ENCODE measurements around the gene PPP1R13B. TPM values are rescaled to one million over a fixed set of nuclear protein-coding genes. Genes with fewer than 3 reads are reported as not detected.
A peak's percentile ranks its signal among the peaks of the same experiment; 100 is the strongest.
"Not testable (repeated sequence)": the region's sequence is repeated elsewhere in the genome, so short reads cannot be mapped to it uniquely, and the experiment has no call there.

Gene PPP1R13B
- total RNA-seq, 4 donors from 2014 or later, result 12.7 to 25.0 (median 20.6) TPM

DNA sequence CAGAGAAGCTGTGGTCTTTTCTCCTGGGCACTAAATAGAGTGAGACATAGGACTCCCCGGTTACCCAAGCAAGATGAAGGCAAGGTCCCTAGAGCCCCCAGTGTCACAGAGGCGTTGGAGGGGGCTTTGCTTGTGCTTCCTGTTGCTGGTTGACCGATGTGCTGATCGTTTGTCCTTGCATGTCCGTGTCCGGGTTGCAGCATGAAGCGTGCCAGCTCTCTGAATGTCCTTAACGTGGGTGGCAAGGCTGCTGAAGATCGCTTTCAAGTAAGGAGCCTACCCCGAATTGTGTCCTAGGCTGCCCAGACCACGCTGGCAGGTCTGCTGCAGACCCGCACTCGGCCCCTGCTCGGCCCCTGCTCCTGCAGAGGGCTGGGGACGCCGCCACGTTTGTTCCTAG, 155.2 kb downstream of the PPP1R13B start:
- peaks cover 21 to 85% (median 21%) of the 10 kb centered on the region in 3 donors for H3K36me3 ChIP-seq
- WGBS, 2 donors, result 91% methylated on average over 12 to 17 of the region's 17 CpGs
- no peak for DNase-seq

DNA sequence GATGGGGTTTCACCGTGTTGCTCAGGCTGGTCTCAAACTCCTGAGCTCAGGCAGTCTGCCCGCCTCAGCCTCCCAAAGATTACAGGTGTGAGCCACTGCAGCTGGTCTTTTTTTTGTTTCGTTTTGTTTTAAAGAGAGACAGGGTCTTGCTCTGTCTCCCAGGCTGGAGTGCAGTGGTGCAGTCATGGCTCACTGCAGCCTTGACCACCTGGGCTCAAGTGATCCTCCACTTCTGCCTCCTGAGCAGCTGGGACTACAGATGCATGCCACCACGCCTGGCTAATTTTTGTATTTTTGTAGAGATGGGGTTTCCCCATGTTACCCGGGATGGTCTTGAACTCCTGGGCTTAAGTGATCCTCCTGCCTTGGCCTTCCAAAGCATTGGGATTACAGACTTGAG, 155.7 kb downstream of the PPP1R13B start:
- H3K36me3 ChIP-seq, result peaks cover 21 to 89% (median 26%) of the 10 kb centered on the region in 3 donors
- intact Hi-C loops (cut with DNase I), result loop anchor here (10.0 kb wide), 1 partner anchor 117 kb away; no protein-coding TSS in a partner anchor
- not testable (repeated sequence) for H3K27me3 ChIP-seq, H3K4me3 ChIP-seq, DNase-seq, H3K9me3 ChIP-seq
- peak overlapping the region in 1 of 4 donors; percentile 87 for H3K27ac ChIP-seq
- 66 to 79% methylated on average over 2 to 4 of the region's 5 CpGs for WGBS, 2 donors
- H3K4me1 ChIP-seq, result peaks cover 5 to 76% (median 29%) of the 10 kb centered on the region in 3 donors

More for the DNA sequence above, 155.2 kb downstream of the PPP1R13B start:
- intact Hi-C loops (cut with DNase I), result loop anchor here (10.0 kb wide), 1 partner anchor 117 kb away; no protein-coding TSS in a partner anchor
- H3K9me3 ChIP-seq, result no peaks in the 10 kb centered on the region
- H3K27me3 ChIP-seq, result no peaks in the 10 kb centered on the region
- TF ChIP-seq, protein P1, sequence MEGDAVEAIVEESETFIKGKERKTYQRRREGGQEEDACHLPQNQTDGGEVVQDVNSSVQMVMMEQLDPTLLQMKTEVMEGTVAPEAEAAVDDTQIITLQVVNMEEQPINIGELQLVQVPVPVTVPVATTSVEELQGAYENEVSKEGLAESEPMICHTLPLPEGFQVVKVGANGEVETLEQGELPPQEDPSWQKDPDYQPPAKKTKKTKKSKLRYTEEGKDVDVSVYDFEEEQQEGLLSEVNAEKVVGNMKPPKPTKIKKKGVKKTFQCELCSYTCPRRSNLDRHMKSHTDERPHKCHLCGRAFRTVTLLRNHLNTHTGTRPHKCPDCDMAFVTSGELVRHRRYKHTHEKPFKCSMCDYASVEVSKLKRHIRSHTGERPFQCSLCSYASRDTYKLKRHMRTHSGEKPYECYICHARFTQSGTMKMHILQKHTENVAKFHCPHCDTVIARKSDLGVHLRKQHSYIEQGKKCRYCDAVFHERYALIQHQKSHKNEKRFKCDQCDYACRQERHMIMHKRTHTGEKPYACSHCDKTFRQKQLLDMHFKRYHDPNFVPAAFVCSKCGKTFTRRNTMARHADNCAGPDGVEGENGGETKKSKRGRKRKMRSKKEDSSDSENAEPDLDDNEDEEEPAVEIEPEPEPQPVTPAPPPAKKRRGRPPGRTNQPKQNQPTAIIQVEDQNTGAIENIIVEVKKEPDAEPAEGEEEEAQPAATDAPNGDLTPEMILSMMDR (IDR thresholded peaks at IDR 0.05), result no peak
- TF ChIP-seq POLR2A (IDR thresholded peaks at IDR 0.05), result no peak
- peak overlapping the region in 2 of 4 donors; percentile 74 to 87 for H3K27ac ChIP-seq
- H3K4me3 ChIP-seq, result no peak overlapping the region
- H3K4me1 ChIP-seq, result peaks cover 6 to 81% (median 34%) of the 10 kb centered on the region in 3 donors

DNA sequence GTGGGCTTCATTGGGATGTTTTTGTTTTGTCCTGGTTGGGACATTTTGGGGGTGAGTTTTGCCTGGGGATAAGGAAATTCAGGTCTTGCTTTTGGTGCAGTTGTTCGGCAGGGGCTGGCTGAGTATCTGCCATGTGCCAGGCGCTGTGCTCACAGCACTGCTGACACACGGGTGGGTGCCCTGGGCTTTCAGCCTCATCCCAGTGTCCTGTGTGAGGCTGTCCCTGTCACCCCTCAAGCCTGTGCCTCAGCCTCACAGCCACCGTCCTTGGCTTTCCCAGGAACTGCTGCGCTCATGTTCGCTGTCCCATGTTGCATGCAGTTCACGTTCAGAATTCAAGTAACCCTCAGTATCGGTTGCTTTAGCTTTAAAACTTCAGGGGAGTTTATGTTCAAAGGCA, 157.0 kb downstream of the PPP1R13B start:
- 80 to 82% methylated on average over 5 to 7 of the region's 8 CpGs for WGBS, 2 donors
- H3K27me3 ChIP-seq, result no peaks in the 10 kb centered on the region
- peaks cover 5 to 63% (median 18%) of the 10 kb centered on the region in 3 donors for H3K4me1 ChIP-seq
- TF ChIP-seq, protein P1 (IDR thresholded peaks at IDR 0.05), result no peak
- TF ChIP-seq POLR2A (IDR thresholded peaks at IDR 0.05), result no peak
- intact Hi-C loops (cut with DNase I), result loop anchor here (10.0 kb wide), 1 partner anchor 116 kb away; no protein-coding TSS in a partner anchor
- peak overlapping the region in 2 of 4 donors; percentile 39 to 45 for H3K27ac ChIP-seq
- H3K36me3 ChIP-seq, result peaks cover 29 to 97% (median 35%) of the 10 kb centered on the region in 3 donors
- no peaks in the 10 kb centered on the region for H3K9me3 ChIP-seq
- DNase-seq, result no peak
- H3K4me3 ChIP-seq, result no peak overlapping the region

DNA sequence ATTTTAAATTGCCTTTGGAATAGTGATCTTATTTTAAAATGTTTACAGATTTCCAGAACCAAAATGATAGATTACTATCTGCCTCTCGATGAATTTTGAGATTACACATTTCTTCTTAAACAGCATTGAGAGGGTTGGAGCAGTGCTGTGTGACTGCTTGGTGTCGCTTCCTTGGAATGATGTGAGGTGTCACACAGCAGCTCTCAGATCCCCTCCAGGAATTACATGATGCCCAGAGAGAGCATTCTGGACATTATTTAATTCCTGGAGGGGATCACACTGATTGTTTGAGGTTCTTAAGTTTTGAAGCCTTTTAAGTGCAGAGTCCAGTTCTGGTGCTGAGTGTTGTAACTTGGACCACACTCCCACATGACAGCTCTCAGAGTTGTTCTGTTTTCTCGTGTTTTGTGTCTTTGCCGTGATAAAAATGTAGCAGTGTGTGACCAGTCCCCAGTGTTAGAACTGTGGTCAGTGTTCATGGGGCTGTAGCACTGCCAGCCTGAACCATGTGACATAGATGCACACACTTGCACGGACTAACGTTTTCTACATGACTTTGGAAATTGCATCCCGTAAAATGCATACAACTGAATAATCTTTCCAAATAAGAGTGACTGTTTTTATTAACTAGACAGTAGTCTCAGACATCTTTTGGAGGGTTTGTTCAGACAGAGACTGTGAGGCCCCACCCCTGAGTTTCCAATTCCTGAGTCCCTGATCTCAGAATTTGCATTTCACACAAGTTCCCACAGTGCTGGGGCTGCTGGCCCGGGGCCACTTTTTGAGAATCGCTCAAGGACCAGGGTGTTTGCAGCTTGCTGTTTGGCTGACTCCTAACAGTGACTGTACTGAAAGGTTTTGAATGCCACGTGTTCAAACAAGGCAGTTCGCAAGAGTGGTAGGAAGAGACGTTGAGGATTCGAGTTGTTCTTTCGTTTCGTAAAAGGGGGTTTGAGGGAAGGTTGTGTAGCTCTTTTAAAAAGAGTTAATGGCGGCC, 158.2 kb downstream of the PPP1R13B start:
- no peak overlapping the region for H3K4me3 ChIP-seq
- no peak for DNase-seq
- peaks cover 5 to 52% (median 17%) of the 10 kb centered on the region in 3 donors for H3K4me1 ChIP-seq
- no peaks in the 10 kb centered on the region for H3K9me3 ChIP-seq
- peaks cover 22 to 97% (median 29%) of the 10 kb centered on the region in 3 donors for H3K36me3 ChIP-seq
- intact Hi-C loops (cut with DNase I), result no loop called here
- peak overlapping the region in 2 of 4 donors; percentile 37 to 45 for H3K27ac ChIP-seq
- TF ChIP-seq, protein P1 (IDR thresholded peaks at IDR 0.05), result no peak
- TF ChIP-seq POLR2A (IDR thresholded peaks at IDR 0.05), result no peak
- 45 to 65% methylated on average over 16 of the region's 16 CpGs for WGBS, 2 donors
- H3K27me3 ChIP-seq, result no peaks in the 10 kb centered on the region

DNA sequence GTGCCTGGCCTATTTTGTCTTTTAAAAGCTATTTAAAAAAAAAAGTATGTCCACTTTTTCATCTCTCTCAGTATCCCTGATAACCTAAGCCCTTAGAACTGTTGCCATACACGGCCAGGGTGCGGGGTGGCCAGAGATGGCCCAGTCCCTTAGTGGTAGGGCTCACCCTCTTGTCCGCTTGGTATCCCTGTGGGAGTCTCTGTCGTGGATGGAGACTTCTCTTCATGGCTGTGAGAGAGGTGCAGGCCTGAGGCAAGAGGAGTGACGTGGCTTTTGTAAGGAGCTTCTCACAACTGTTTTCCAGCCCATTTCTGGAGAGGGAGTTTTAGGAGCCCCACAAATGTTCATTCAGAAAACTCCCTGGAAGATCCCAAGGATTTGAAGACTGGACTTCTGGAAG, 158.9 kb downstream of the PPP1R13B start:
- no peak overlapping the region for H3K27ac ChIP-seq
- no peak for TF ChIP-seq POLR2A (IDR thresholded peaks at IDR 0.05)
- TF ChIP-seq, protein P1 (IDR thresholded peaks at IDR 0.05), result no peak

More for the DNA sequence above, 158.9 kb downstream of the PPP1R13B start:
- H3K27me3 ChIP-seq, result no peaks in the 10 kb centered on the region
- 100% methylated on average over 1 of the region's 5 CpGs; no CpG with 5 or more reads in 1 of the 2 donors for WGBS, 2 donors
- DNase-seq, result no peak
- intact Hi-C loops (cut with DNase I), result no loop called here
- H3K4me3 ChIP-seq, result no peak overlapping the region
- H3K9me3 ChIP-seq, result no peaks in the 10 kb centered on the region
- peaks cover 5 to 44% (median 10%) of the 10 kb centered on the region in 3 donors for H3K4me1 ChIP-seq
- H3K36me3 ChIP-seq, result peaks cover 21 to 97% (median 27%) of the 10 kb centered on the region in 3 donors

Data from esophagus squamous epithelium (tissue), 5 donors.